HUES64 (cell line): ENCODE measurements around the gene DPH1.

ENCODE experiments used
- H3K27ac ChIP-seq: 2 replicates; pipeline ENCODE4 v1.7.0; 2013; ENCODE audit warnings: low read depth, low read length, inconsistent platforms
- H3K27me3 ChIP-seq: 2 replicates; pipeline ENCODE4 v1.6.1; 2013; ENCODE audit warnings: mild to moderate bottlenecking, low read length; ENCODE audit not compliant: insufficient read depth
- H3K36me3 ChIP-seq: 2 replicates; pipeline ENCODE4 v1.6.1; 2013; ENCODE audit warnings: mild to moderate bottlenecking, low read length; ENCODE audit not compliant: insufficient read depth
- H3K4me1 ChIP-seq: 2 replicates; pipeline ENCODE4 v1.6.1; 2013; ENCODE audit warnings: mild to moderate bottlenecking, low read length, moderate library complexity; ENCODE audit not compliant: insufficient read depth
- H3K4me3 ChIP-seq: 2 replicates; pipeline ENCODE4 v1.5.1; 2013; ENCODE audit warnings: mild to moderate bottlenecking, low read length, moderate library complexity
- H3K9ac ChIP-seq: 2 replicates; pipeline ENCODE4 v1.6.1; 2013; ENCODE audit warnings: mild to moderate bottlenecking, low read depth, low read length
- H3K9me3 ChIP-seq: 2 replicates; pipeline ENCODE4 v1.6.1; 2013; ENCODE audit warnings: low read depth, low read length; ENCODE audit not compliant: insufficient read depth
- WGBS: fragments of 150-250, 120-280 bp; methylation state at CpG from one replicate; pipeline ENCODE4 v1.1.7; 2013; ENCODE audit warnings: missing lambda C conversion rate; 5-methylcytosine and 5-hydroxymethylcytosine counted together

The DPH1 gene

DNA sequence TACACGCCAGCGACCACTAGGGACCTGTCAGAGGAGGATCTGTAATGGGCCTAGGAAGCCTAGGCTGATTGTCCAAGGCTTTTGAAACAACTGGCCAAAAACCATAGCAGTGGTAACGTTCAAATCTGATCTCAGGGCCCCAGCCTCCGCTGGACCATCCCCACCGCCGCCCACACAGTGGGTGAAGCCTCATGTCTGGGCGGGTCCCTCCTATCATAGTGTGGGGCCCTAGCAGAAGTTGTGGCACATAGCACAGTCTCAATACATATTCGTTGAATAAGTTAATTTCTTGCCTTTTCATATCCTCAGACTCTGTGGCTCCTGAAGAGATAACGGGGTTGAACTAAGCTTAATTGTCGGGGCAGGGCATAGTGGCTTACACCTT lies 818 bp downstream of the DPH1 start:
- no peaks in the 10 kb centered on the region for H3K9me3 ChIP-seq
- no peak overlapping the region for H3K9ac ChIP-seq
- H3K36me3 ChIP-seq: no peaks in the 10 kb centered on the region
- H3K27me3 ChIP-seq: peaks cover 41% of the 10 kb centered on the region
- H3K27ac ChIP-seq: no peak overlapping the region
- WGBS: 36% methylated on average over 10 of the region's 10 CpGs
- peak overlapping the region; percentile 98 for H3K4me3 ChIP-seq
- peaks cover 8% of the 10 kb centered on the region for H3K4me1 ChIP-seq

DNA sequence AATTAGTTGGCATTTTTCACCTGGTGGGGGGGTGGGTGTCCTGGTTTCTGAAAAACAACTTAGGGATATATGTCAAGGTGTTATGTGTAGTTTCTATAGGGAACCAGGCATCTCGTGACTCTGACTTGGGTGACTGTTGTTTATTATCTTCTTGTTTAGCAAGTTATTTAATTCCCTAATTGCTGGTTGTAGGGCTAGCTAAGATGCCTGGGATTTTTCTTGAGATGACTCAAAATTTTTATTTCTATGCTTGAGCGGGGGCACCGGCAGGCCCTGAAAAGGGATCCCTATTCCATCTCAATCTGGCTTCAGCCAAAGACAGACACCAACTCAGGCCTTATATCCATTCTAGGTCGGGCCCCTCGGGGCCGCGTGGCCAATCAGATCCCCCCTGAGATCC lies 3.2 kb downstream of the DPH1 start:
- Histone ChIP-seq H3K9ac (no peak overlapping the region), H3K9me3 (no peaks in the 10 kb centered on the region), H3K27me3 (peaks cover 17% of the 10 kb centered on the region), H3K27ac (no peak overlapping the region), H3K36me3 (no peaks in the 10 kb centered on the region; the same call in 1 of the 2 replicates), H3K4me1 (peaks cover 8% of the 10 kb centered on the region), H3K4me3 (no peak overlapping the region)
- WGBS: 91% methylated on average over 7 of the region's 7 CpGs

DNA sequence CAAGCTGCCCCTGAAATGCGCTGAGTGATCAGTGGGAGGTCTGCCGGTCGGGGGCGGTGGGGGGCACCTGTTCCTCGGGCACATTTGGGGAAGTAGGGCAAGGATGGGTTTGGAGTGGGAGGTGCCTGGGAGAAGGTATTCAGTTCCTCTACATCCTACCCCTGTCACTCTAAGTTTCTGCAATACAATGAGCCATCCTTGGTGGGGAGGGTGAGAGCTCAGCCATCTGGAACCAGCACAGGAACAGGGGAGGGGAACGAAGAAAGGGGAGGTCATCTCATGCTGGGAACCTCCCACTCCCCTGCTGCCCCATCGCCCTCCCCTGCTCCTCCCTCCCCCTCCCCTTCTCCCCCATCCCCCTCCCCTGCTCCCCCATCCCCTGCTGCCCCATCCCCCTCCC lies 4.2 kb downstream of the DPH1 start:
- Histone ChIP-seq H3K27ac (no peak overlapping the region), H3K9ac (no peak overlapping the region), H3K9me3 (no peaks in the 10 kb centered on the region), H3K27me3 (peaks cover 7% of the 10 kb centered on the region), H3K36me3 (no peaks in the 10 kb centered on the region; the same call in 1 of the 2 replicates), H3K4me1 (peaks cover 8% of the 10 kb centered on the region), H3K4me3 (no peak overlapping the region)
- 66% methylated on average over 5 of the region's 7 CpGs for WGBS

DNA sequence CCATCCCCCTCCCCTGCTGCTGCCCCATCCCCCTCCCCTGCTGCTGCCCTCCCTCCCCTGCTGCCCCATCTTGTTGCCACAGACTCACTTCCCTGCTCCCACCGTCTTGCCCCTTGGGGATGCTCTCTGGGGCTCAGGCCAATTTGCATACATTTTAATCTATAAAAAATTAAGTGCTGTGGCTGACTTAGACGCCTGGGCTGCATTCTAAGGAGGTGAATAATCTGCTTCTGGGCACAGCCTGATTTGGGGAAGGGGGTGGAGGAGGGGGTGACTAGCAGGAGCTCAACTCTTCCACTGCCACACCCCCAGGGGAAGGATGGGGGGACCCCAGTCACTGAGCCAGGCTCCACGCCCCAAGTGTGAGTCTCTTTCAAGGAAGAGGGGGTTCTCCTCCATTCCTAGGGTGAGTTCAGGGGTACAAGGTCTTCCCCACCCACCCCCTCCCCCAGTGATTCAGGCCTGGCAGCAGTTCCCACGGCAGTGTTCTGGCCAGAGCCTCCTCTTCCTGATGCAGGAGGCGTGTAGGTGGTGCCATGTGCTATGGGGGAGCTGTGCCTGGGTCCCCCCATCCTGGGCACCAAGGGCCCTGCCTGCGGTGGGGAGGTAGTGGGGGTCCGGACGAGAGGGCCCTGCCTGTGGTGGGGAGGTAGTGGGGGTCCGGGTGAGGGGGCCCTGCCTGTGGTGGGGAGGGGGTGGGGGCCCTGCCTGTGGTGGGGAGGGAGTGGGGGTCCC lies 5.0 kb downstream of the DPH1 start:
- peaks cover 4% of the 10 kb centered on the region; the same call in 1 of the 2 replicates for H3K4me1 ChIP-seq
- H3K9ac ChIP-seq: no peak overlapping the region
- WGBS: 63% methylated on average over 6 of the region's 9 CpGs
- H3K27me3 ChIP-seq: no peaks in the 10 kb centered on the region
- H3K9me3 ChIP-seq: no peaks in the 10 kb centered on the region
- no peak overlapping the region for H3K27ac ChIP-seq
- H3K4me3 ChIP-seq: no peak overlapping the region
- H3K36me3 ChIP-seq: no peaks in the 10 kb centered on the region; the same call in 1 of the 2 replicates

DNA sequence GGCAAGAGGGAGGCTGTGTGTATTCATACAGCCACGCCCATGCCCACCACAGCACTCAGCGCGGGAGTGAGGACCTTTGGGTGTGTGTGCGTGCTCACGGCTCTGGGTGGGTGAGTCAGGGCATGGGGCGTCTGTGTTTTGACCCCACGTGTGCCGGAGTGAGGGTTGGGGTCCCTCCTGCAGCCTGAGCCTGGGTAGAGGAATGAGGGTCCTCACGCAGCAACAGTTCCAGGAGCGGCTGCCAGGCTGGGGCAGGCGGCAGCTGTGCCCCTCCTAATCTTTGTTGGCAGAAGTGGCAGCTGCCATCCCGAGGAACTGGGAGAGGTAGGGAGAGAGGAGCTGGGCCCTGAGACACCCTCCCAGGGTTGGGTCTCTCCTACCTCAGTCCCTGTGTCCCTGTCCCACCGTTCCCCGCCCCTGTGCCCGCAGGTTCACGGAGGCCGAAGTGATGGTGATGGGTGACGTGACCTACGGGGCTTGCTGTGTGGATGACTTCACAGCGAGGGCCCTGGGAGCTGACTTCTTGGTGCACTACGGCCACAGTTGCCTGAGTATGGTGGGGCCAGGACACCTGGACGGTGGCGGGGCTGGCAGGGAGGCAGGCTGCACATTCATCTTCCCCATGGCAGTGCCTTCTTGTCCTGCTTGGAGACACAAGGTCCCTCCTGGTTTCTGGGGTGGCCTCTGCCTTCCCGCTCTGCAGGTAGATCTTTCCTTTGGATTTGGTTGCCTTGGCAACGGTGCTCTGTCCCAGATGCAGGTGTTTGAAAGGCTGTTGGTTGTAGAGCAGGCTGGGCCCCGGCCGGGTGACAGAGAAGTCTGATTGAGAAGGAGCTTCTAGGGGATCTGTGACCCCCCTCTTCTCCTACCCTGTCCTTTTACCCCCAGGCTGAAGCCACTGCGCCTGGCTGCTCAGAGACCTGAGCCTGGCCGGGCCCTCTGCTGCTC lies 5.9 kb downstream of the DPH1 start:
- H3K27me3 ChIP-seq: no peaks in the 10 kb centered on the region
- H3K4me3 ChIP-seq: no peak overlapping the region
- no peak overlapping the region for H3K9ac ChIP-seq
- 92% methylated on average over 29 of the region's 29 CpGs for WGBS
- no peaks in the 10 kb centered on the region; the same call in 1 of the 2 replicates for H3K36me3 ChIP-seq
- H3K9me3 ChIP-seq: no peaks in the 10 kb centered on the region
- H3K27ac ChIP-seq: no peak overlapping the region
- H3K4me1 ChIP-seq: peaks cover 2% of the 10 kb centered on the region; the same call in 1 of the 2 replicates

DNA sequence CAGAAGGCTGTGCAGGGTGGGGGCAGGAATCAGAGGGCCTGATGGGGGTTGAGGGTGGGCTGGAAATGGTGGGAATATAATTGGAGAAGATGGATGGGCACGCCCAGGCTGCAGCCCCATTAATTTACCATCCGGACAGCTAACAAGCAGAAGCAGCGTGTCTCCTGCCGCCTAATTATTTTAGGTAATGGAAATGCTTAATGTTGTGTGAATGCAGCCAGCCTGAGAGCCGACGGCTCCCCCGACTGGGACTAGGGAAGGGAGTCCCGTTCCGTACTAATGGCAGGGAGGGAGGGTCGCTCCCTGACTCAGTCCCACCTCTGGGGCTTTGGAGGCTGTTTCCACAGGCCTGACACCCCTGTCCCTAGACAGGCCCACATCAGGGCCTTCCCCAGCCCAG lies 7.2 kb downstream of the DPH1 start:
- H3K36me3 ChIP-seq: no peaks in the 10 kb centered on the region; the same call in 1 of the 2 replicates
- WGBS: 95% methylated on average over 10 of the region's 10 CpGs
- H3K9me3 ChIP-seq: no peaks in the 10 kb centered on the region
- H3K27me3 ChIP-seq: no peaks in the 10 kb centered on the region
- H3K4me3 ChIP-seq: no peak overlapping the region
- H3K4me1 ChIP-seq: no peaks in the 10 kb centered on the region
- H3K9ac ChIP-seq: no peak overlapping the region
- H3K27ac ChIP-seq: no peak overlapping the region

DNA sequence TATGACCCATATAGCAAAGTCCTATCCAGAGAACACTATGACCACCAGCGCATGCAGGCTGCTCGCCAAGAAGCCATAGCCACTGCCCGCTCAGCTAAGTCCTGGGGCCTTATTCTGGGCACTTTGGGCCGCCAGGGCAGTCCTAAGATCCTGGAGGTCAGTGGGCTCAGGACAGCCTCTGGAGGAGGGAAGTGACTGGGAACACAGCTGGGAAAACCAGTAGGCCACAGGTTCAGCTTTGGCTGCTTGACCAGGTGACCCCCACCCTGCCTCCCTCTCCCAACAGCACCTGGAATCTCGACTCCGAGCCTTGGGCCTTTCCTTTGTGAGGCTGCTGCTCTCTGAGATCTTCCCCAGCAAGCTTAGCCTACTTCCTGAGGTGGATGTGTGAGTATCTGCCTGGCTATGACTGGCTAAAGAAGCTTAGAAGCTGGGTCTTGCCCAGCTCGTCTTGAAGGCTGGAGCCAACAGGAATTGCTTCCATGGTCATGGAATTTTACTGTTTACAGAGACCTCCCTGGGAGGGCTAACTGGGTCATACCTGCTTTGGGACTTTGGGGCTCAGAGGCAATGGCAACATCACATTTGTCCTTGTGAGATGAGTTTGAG lies 10.4 kb downstream of the DPH1 start:
- Histone ChIP-seq H3K4me3 (no peak overlapping the region), H3K36me3 (peaks cover 11% of the 10 kb centered on the region), H3K27ac (no peak overlapping the region), H3K9ac (no peak overlapping the region), H3K4me1 (no peaks in the 10 kb centered on the region), H3K9me3 (no peaks in the 10 kb centered on the region), H3K27me3 (no peaks in the 10 kb centered on the region)
- 90% methylated on average over 7 of the region's 7 CpGs for WGBS

DNA sequence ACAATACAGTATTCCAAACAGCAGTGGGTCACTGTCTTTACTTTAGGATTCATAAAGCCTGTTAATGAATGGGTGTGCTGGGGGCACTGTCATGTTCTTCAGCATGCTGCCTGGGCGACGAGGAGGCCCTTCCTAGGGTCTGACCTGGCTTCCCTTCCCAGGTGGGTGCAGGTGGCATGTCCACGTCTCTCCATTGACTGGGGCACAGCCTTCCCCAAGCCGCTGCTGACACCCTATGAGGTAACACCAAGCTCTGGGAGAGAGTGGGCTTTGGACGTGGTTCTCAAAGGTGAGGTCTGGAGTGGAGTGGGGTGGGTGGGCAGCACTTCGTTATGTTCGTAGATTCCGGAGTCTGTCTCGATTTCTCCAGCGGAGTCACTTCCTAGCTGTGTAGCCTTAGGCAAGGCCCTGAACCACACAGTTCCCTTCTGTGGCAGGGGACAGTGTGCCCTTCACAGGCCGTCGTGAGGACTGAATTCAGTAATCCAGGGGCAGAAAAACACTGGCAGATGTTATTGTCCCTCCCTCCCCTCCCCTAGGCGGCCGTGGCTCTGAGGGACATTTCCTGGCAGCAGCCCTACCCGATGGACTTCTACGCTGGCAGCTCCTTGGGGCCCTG lies 11.1 kb downstream of the DPH1 start:
- no peak overlapping the region for H3K27ac ChIP-seq
- 60% methylated on average over 16 of the region's 16 CpGs for WGBS
- H3K4me3 ChIP-seq: peak overlapping the region; percentile 80
- no peaks in the 10 kb centered on the region for H3K27me3 ChIP-seq
- H3K4me1 ChIP-seq: no peaks in the 10 kb centered on the region
- peaks cover 11% of the 10 kb centered on the region for H3K36me3 ChIP-seq
- H3K9me3 ChIP-seq: no peaks in the 10 kb centered on the region
- 0 out of 2 replicates have a peak overlapping the region, but pooled peaks have one; percentile 51 for H3K9ac ChIP-seq

DNA sequence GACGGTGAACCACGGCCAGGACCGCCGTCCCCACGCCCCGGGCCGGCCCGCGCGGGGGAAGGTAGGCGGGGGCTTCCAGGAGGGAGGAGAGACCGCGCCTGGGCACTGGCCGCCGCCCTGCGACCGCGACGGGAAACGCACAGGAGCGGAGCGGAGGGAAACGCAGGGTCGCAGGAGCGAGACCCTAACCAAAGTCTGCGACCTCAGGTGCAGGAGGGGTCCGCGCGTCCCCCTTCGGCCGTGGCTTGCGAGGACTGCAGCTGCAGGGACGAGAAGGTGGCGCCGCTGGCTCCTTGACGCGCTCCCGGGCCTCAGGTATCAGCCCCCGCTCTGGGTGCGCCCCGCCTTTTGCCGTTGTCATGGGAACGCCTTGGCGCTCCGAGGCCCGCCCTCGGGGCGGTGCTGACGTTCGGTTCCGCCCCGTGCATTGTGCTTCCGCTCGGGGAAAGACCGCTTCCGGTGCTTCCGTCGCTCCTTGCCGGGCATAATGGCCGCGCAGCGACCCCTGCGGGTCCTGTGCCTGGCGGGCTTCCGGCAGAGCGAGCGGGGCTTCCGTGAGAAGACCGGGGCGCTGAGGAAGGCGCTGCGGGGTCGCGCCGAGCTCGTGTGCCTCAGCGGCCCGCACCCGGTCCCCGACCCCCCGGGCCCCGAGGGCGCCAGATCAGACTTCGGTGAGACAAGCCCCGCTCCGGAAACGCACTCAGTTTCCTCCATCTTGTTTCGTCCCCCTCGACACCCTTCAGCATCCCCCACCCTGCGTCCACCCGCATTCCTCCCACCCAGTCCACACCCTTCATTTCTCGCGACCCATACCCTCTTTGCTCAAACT lies 11.8 kb downstream of the DPH1 start, which contains the start of gene OVCA2:
OVCA2 (plus strand) TSS at position 462 of the 829 bp plus-strand sequence; CDS start at position 488, 26 bp downstream.
- Histone ChIP-seq H3K36me3 (peaks cover 11% of the 10 kb centered on the region), H3K4me3 (peak within 1 kb of the TSS; percentile 80), H3K4me1 (no peaks in the 10 kb centered on the region), H3K27me3 (no peaks in the 10 kb centered on the region; the same call in 1 of the 2 replicates), H3K9me3 (no peaks in the 10 kb centered on the region), H3K9ac (peak within 1 kb of the TSS; percentile 83), H3K27ac (peak within 1 kb of the TSS; percentile 77)
- under 1% methylated on average over 93 of the region's 93 CpGs for WGBS

DNA sequence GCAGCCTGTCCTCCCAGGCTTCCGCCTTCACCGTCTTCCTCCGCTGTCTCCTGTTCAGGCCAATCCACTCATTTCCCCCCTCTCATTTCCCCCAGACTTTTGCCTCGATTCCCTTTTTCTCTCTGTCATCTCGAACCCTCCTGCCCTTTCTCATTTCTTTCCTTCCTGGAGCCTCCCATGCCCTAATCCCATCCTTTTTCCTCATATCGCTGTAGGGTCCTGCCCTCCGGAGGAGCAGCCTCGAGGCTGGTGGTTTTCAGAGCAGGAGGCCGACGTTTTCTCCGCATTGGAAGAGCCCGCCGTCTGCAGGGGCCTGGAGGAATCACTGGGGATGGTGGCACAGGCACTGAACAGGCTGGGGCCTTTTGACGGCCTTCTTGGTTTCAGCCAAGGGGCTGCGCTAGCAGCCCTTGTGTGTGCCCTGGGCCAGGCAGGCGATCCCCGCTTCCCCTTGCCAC lies 12.5 kb downstream of the DPH1 start:
- H3K27me3 ChIP-seq: peaks cover 2% of the 10 kb centered on the region; the same call in 1 of the 2 replicates
- H3K36me3 ChIP-seq: peaks cover 11% of the 10 kb centered on the region
- WGBS: 33% methylated on average over 17 of the region's 17 CpGs
- H3K4me1 ChIP-seq: no peaks in the 10 kb centered on the region
- H3K9ac ChIP-seq: peak overlapping the region; percentile 83
- H3K4me3 ChIP-seq: peak overlapping the region; percentile 80
- no peaks in the 10 kb centered on the region for H3K9me3 ChIP-seq
- H3K27ac ChIP-seq: no peak overlapping the region
